GM12801 (cell line): ENCODE results near the gene MOB3C.

Experiments used
- TF ChIP-seq, protein P1 (sequence below): IDR thresholded peaks from one replicate; pipeline ENCODE4 v1.5.1; 2011; ENCODE audit warnings: control low read depth; ENCODE audit not compliant: insufficient read length; ENCODE audit errors: extremely low read depth

The MOB3C gene

DNA sequence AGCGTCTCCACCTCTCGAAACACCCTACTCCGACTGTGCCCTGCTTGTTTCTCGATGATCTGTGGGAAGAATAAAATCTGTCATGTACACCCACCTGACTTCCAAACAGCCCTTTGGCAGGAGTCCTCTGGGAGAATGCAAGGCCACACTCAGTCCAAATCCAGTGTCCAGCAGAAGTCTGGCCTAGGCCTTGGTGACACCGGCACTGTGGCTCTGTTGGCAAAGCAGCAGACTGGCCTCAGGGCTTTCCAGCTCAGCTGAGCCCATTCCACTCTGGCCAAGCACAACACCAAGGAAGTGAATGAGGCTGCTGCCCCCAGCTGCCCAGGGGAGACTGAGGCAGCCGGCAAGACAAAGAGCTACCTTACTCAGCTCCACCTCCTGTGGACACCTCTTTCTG is 40.0 kb downstream of the MOB3C start:
- TF ChIP-seq, protein P1, sequence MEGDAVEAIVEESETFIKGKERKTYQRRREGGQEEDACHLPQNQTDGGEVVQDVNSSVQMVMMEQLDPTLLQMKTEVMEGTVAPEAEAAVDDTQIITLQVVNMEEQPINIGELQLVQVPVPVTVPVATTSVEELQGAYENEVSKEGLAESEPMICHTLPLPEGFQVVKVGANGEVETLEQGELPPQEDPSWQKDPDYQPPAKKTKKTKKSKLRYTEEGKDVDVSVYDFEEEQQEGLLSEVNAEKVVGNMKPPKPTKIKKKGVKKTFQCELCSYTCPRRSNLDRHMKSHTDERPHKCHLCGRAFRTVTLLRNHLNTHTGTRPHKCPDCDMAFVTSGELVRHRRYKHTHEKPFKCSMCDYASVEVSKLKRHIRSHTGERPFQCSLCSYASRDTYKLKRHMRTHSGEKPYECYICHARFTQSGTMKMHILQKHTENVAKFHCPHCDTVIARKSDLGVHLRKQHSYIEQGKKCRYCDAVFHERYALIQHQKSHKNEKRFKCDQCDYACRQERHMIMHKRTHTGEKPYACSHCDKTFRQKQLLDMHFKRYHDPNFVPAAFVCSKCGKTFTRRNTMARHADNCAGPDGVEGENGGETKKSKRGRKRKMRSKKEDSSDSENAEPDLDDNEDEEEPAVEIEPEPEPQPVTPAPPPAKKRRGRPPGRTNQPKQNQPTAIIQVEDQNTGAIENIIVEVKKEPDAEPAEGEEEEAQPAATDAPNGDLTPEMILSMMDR = no peak

GRCh38 chr1:46575778-46576177 is 40.8 kb downstream of the MOB3C start:
- TF ChIP-seq, protein P1 = no peak

DNA sequence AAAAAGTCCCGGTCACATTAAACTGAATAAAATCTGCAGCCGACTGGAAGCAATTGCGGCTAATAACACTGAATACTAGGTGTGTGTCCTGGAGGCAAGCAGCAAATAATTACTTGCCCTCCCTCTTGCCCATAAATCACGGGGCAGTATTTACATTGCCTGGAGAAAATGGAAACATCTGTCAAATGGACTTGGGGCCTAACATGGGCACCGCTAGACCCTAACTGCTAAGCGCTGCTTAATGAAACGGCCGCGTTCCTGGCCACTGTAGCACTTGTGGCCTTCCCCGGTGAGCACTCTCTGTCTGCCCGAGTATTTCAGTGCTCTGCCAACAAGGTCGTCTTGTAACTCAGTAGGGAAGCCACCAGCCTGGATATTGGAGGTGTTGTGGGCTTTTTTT is 41.3 kb downstream of the MOB3C start:
- TF ChIP-seq, protein P1 = no peak

DNA sequence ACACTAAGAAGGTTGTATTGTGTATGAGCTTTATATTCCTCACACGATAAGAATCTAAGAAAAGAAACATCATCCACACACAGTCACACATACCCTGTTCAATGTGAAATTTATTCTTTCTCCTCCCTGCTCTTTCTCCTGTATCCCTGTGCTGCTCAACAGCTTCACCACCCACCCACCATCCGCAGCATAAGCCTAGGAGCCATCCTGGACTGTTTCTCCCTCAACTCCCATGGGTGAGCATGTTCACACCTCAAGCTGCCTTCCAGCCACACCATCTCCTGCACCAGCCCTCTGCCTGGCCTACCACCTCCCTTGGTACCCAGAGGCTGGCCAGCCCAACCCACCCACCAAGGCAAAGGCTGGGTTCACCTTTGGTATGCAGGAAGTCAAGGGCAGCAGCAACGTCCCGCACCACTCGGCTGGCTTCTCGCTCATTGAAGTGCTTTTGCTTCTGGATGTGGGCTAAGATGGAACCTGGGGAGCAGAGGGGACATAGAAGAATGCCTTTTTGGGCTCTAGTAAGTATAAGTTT is 44.9 kb downstream of the MOB3C start:
- TF ChIP-seq, protein P1 = no peak

DNA sequence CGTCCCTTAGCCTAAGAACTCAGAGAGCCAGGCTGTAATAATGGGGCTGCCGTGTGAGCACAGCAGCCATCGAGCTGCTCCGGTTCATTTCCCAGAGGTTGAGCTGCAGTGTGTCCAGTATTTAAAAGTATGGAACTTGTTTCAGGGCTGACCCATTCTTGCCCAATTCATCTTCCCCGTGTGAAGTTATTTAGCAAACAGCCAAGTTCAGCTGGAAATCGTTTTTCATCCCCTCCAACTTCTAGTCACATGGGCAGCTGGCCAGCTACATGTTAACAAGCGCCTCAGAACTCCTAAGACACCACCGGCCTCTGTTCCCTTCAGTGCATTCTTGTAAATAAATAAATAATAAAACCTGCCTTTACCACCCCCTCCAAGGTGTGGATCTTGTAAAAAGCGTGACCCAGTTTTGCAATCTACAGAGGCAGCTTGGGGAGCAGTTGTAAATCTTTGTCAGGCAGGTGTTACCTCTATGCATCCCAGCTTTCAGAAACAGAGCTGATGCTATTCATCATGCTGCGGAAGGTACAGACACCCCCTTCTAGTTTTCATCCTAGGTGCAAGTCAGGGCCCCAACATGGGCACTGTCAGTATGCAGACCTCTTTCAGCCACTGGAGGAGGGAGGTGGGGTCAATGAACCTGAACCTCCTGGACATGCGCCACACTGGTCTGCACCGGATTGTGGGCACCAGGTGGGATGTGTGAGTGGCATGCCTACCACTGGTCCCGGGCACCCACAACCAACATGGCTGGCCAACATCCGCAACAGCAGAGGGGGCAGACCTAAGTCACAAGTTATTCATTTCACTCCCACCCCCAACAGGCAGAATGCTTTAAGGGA is 46.5 kb downstream of the MOB3C start:
- TF ChIP-seq, protein P1 = no peak

- TF ChIP-seq, protein P1 = no peak
These were observed 47.5 kb downstream of the MOB3C start for GRCh38 chr1:46569116-46569515.

- TF ChIP-seq, protein P1 = no peak
These were observed 48.1 kb downstream of the MOB3C start for GRCh38 chr1:46568461-46568891.
